HepG2 (cell line): ENCODE data around the gene VPS25. TPM values are rescaled to one million over a fixed set of nuclear protein-coding genes. Genes with fewer than 3 reads are reported as not detected.

Experiments
- BCL6 ChIP-seq: IDR thresholded peaks from 2 replicates; pipeline ENCODE4 v1.6.1; 2016; ENCODE audit warnings: missing genetic modification reagents, missing compliant biosample characterization
- GZF1 ChIP-seq: sonication (generic); formaldehyde crosslinking; IDR thresholded peaks from 2 replicates; pipeline ENCODE4 v1.5.1; 2020; ENCODE audit warnings: mild to moderate bottlenecking, missing genetic modification reagents
- KDM4B ChIP-seq: sonication (generic); formaldehyde crosslinking; IDR thresholded peaks from 2 replicates; pipeline ENCODE4 v1.4.0; 2020; ENCODE audit warnings: missing genetic modification reagents
- KLF15 ChIP-seq: sonication (generic); formaldehyde crosslinking; IDR thresholded peaks from 2 replicates; pipeline ENCODE4 v1.8.1; 2023; ENCODE audit warnings: borderline replicate concordance, mild to moderate bottlenecking, inconsistent platforms, missing genetic modification reagents, mixed read lengths
- MZF1 ChIP-seq: sonication (generic); formaldehyde crosslinking; IDR thresholded peaks from 2 replicates; pipeline ENCODE4 v1.8.1; 2023; ENCODE audit warnings: mild to moderate bottlenecking, missing genetic modification reagents, borderline replicate concordance
- SMYD3 ChIP-seq: sonication (generic); formaldehyde crosslinking; IDR thresholded peaks from 2 replicates; pipeline ENCODE4 v1.8.1; 2023; ENCODE audit warnings: mild to moderate bottlenecking, missing genetic modification reagents
- TAF15 ChIP-seq: fragments of 200-400 bp; formaldehyde crosslinking; IDR thresholded peaks from one replicate; pipeline ENCODE4 v1.6.1; 2018; ENCODE audit warnings: mild to moderate bottlenecking, low read depth, low read length; ENCODE audit not compliant: poor library complexity, severe bottlenecking
- ZNF10 ChIP-seq: sonication (generic); formaldehyde crosslinking; IDR thresholded peaks from 2 replicates; pipeline ENCODE4 v1.4.0; 2020; ENCODE audit warnings: mild to moderate bottlenecking, low read depth, missing genetic modification reagents, borderline replicate concordance
- ZNF180 ChIP-seq: sonication (generic); formaldehyde crosslinking; IDR thresholded peaks from 2 replicates; pipeline ENCODE4 v1.4.0; 2020; ENCODE audit warnings: low read depth, missing genetic modification reagents, borderline replicate concordance
- ZNF205 ChIP-seq: IDR thresholded peaks from 2 replicates; pipeline ENCODE4 v1.6.1; 2018; ENCODE audit warnings: missing biosample characterization, missing genetic modification reagents
- ZNF34 ChIP-seq: sonication (generic); formaldehyde crosslinking; IDR thresholded peaks from 2 replicates; pipeline ENCODE4 v1.4.0; 2020; ENCODE audit warnings: mild to moderate bottlenecking, missing genetic modification reagents, borderline replicate concordance
- ZNF577 ChIP-seq: sonication (generic); formaldehyde crosslinking; IDR thresholded peaks from 2 replicates; pipeline ENCODE4 v1.4.0; 2020; ENCODE audit warnings: mild to moderate bottlenecking, low read depth, missing genetic modification reagents, borderline replicate concordance
- ZNF773 ChIP-seq: sonication (generic); formaldehyde crosslinking; IDR thresholded peaks from 2 replicates; pipeline ENCODE4 v1.4.0; 2020; ENCODE audit warnings: missing genetic modification reagents, borderline replicate concordance
- ZSCAN29 ChIP-seq: sonication (generic); formaldehyde crosslinking; conservative IDR thresholded peaks from 2 replicates; pipeline ENCODE4 v1.4.0; 2020; ENCODE audit warnings: mild to moderate bottlenecking, missing genetic modification reagents
- polyA plus RNA-seq, 8 experiments: library from polyadenylated mRNA; depleted of rRNA in 3 of 8; stranded (reverse) in 7 of 8; unstranded in 1 of 8; fragments of >200 nt; fragmentation: Illumina TruSeq in 4 of 8; extraction: Trizol in 4 of 8; gene quantifications; 2 replicates each; pipeline versions ENCODE4 v1.2.1 to v1.2.3, GENCODE V29; 2011 to 2016; ENCODE audit warnings: low read depth in 4 of 8, missing spikeins in 1 of 8, mixed read lengths in 1 of 8; ENCODE audit not compliant: insufficient read depth in 1 of 8
- total RNA-seq, 5 experiments: library from RNA; depleted of rRNA; stranded (reverse); fragments of >200 nt; fragmentation: Illumina TruSeq; extraction: Trizol; gene quantifications; 2 replicates each; pipeline ENCODE4 v1.2.3, GENCODE V29; 2016; ENCODE audit warnings: low read depth in 1 of 5
- TF ChIP-seq, protein P1 (sequence below): sonication (generic); formaldehyde crosslinking; IDR thresholded peaks from 2 replicates; pipeline ENCODE4 v1.4.0; 2020; ENCODE audit warnings: mild to moderate bottlenecking, missing genetic modification reagents
- TF ChIP-seq, protein P2 (sequence below): sonication (generic); formaldehyde crosslinking; IDR thresholded peaks from 2 replicates; pipeline ENCODE4 v1.8.0; 2022; ENCODE audit warnings: mild to moderate bottlenecking, missing genetic modification reagents; ENCODE audit not compliant: insufficient replicate concordance
- TF ChIP-seq, protein P3 (sequence below): sonication (generic); formaldehyde crosslinking; IDR thresholded peaks from one replicate; pipeline ENCODE4 v1.5.1; 2020; ENCODE audit warnings: mild to moderate bottlenecking, missing genetic modification reagents; ENCODE audit errors: not compliant biosample characterization

VPS25 gene
- total and polyA plus RNA-seq, 2 of the 13 experiments (the other 11 are each of a cell fraction or from before 2014, with no cell fraction given): 161 to 249 TPM

DNA sequence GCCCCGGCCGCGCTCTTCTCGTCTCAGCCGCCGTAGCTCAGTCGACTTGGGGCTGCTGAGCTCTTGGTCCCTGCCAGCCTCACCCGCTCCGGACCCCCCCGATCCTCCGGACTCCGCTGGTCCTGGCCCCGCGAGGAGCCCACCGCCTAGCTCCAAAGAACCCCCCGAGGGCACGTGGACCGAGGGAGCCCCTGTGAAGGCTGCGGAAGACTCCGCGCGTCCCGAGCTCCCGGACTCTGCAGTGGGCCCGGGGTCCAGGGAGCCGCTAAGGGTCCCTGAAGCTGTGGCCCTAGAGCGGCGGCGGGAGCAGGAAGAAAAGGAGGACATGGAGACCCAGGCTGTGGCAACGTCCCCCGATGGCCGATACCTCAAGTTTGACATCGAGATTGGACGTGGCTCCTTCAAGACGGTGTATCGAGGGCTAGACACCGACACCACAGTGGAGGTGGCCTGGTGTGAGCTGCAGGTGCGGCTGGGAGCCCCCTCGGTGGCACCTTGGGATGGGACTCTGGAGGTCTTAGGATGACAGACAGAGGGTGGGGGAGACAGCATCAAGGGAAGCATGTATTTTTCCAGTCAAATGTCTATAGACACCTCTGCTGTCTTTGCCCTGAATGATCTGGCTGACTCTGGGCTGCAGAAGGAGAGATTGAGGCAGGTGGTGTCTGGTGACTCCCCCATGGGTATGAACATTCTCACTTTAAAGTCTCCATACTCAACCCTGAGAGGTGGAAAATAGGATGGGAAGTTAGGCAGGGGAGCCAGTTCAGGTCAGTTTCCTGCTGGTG is 7.8 kb downstream of the VPS25 start (continued):
- TF ChIP-seq, protein P1, sequence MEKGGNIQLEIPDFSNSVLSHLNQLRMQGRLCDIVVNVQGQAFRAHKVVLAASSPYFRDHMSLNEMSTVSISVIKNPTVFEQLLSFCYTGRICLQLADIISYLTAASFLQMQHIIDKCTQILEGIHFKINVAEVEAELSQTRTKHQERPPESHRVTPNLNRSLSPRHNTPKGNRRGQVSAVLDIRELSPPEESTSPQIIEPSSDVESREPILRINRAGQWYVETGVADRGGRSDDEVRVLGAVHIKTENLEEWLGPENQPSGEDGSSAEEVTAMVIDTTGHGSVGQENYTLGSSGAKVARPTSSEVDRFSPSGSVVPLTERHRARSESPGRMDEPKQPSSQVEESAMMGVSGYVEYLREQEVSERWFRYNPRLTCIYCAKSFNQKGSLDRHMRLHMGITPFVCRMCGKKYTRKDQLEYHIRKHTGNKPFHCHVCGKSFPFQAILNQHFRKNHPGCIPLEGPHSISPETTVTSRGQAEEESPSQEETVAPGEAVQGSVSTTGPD: no peak
- TF ChIP-seq GZF1 (CRISPR knock-in tag): no peak
- TF ChIP-seq, protein P2, sequence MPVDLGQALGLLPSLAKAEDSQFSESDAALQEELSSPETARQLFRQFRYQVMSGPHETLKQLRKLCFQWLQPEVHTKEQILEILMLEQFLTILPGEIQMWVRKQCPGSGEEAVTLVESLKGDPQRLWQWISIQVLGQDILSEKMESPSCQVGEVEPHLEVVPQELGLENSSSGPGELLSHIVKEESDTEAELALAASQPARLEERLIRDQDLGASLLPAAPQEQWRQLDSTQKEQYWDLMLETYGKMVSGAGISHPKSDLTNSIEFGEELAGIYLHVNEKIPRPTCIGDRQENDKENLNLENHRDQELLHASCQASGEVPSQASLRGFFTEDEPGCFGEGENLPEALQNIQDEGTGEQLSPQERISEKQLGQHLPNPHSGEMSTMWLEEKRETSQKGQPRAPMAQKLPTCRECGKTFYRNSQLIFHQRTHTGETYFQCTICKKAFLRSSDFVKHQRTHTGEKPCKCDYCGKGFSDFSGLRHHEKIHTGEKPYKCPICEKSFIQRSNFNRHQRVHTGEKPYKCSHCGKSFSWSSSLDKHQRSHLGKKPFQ (CRISPR knock-in tag): no peak
- TF ChIP-seq ZNF773 (CRISPR knock-in tag): no peak
- no peak; the same call in 1 of the 2 replicates for TF ChIP-seq ZNF205
- TF ChIP-seq, protein P3, sequence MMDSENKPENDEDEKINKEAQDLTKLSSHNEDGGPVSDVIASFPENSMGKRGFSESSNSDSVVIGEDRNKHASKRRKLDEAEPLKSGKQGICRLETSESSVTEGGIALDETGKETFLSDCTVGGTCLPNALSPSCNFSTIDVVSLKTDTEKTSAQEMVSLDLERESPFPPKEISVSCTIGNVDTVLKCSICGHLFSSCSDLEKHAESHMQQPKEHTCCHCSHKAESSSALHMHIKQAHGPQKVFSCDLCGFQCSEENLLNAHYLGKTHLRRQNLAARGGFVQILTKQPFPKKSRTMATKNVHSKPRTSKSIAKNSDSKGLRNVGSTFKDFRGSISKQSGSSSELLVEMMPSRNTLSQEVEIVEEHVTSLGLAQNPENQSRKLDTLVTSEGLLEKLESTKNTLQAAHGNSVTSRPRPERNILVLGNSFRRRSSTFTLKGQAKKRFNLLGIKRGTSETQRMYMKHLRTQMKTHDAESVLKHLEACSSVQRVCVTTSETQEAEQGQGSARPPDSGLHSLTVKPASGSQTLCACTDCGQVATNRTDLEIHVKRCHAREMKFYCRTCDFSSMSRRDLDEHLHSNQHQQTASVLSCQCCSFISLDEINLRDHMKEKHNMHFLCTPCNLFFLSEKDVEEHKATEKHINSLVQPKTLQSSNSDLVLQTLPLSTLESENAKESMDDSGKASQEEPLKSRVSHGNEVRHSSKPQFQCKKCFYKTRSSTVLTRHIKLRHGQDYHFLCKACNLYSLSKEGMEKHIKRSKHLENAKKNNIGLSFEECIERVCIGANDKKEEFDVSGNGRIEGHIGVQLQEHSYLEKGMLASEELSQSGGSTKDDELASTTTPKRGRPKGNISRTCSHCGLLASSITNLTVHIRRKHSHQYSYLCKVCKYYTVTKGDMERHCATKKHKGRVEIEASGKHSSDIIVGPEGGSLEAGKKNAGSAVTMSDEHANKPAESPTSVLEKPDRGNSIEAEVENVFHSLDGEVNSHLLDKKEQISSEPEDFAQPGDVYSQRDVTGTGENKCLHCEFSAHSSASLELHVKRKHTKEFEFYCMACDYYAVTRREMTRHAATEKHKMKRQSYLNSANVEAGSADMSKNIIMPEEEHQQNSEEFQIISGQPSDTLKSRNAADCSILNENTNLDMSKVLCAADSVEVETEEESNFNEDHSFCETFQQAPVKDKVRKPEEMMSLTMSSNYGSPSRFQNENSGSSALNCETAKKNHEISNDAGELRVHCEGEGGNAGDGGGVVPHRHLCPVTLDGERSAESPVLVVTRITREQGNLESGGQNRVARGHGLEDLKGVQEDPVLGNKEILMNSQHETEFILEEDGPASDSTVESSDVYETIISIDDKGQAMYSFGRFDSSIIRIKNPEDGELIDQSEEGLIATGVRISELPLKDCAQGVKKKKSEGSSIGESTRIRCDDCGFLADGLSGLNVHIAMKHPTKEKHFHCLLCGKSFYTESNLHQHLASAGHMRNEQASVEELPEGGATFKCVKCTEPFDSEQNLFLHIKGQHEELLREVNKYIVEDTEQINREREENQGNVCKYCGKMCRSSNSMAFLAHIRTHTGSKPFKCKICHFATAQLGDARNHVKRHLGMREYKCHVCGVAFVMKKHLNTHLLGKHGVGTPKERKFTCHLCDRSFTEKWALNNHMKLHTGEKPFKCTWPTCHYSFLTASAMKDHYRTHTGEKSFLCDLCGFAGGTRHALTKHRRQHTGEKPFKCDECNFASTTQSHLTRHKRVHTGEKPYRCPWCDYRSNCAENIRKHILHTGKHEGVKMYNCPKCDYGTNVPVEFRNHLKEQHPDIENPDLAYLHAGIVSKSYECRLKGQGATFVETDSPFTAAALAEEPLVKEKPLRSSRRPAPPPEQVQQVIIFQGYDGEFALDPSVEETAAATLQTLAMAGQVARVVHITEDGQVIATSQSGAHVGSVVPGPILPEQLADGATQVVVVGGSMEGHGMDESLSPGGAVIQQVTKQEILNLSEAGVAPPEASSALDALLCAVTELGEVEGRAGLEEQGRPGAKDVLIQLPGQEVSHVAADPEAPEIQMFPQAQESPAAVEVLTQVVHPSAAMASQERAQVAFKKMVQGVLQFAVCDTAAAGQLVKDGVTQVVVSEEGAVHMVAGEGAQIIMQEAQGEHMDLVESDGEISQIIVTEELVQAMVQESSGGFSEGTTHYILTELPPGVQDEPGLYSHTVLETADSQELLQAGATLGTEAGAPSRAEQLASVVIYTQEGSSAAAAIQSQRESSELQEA (CRISPR knock-in tag): no peak
- TF ChIP-seq ZNF34 (CRISPR knock-in tag): 0 out of 2 replicates have a peak, but pooled peaks have one; percentile 61
- TF ChIP-seq ZNF10 (CRISPR knock-in tag): no peak
- no peak for TF ChIP-seq BCL6 (CRISPR knock-in tag)
- no peak for TF ChIP-seq ZNF180 (CRISPR knock-in tag)
- no peak for TF ChIP-seq ZNF577 (CRISPR knock-in tag)
- TF ChIP-seq TAF15: no peak
- no peak for TF ChIP-seq SMYD3 (CRISPR knock-in tag)
- peak; percentile 26; the same call in 1 of the 2 replicates for TF ChIP-seq MZF1
- TF ChIP-seq KDM4B (CRISPR knock-in tag): no peak
- no peak for TF ChIP-seq KLF15 (CRISPR knock-in tag)
- TF ChIP-seq ZSCAN29 (CRISPR knock-in tag): no peak
